Astrocyte (in vitro differentiated cells and primary cell): ENCODE data around the gene OCIAD2. TPM values are rescaled to one million over a fixed set of nuclear protein-coding genes. Genes with fewer than 3 reads are reported as not detected.
"Not testable (repeated sequence)": the region's sequence is repeated elsewhere in the genome, so short reads cannot be mapped to it uniquely, and the experiment has no call there.

Experiments
- DNase-seq: peaks from one replicate; pipeline ENCODE4 v3.0.0-alpha.2; 2010; ENCODE audit warnings: low read depth
- FAIRE-seq: peaks from 2 replicates; lab custom pipeline; 2011; peaks lifted over from hg19 to GRCh38; lab: Jason Lieb, UNC
- H2AFZ ChIP-seq: 2 replicates; pipeline ENCODE4 v1.6.0; 2012; ENCODE audit warnings: low read depth, low read length, inconsistent platforms
- H3K27ac ChIP-seq: 2 replicates; pipeline ENCODE4 v1.5.1; 2011; ENCODE audit warnings: low read depth, low read length, inconsistent platforms
- H3K27me3 ChIP-seq: 2 replicates; pipeline ENCODE4 v1.6.0; 2011; ENCODE audit warnings: low read length, inconsistent platforms; ENCODE audit not compliant: insufficient read depth
- H3K36me3 ChIP-seq: 2 replicates; pipeline ENCODE4 v1.5.1; 2011; ENCODE audit warnings: low read length, inconsistent platforms; ENCODE audit not compliant: insufficient read depth
- H3K4me1 ChIP-seq: 2 replicates; pipeline ENCODE4 v1.5.1; 2011; ENCODE audit warnings: low read length, inconsistent platforms; ENCODE audit not compliant: insufficient read depth
- H3K4me2 ChIP-seq: 2 replicates; pipeline ENCODE4 v1.6.0; 2012; ENCODE audit warnings: low read length, inconsistent platforms
- H3K4me3 ChIP-seq: 2 replicates; pipeline ENCODE4 v1.5.1; 2011; ENCODE audit warnings: low read depth, mild to moderate bottlenecking, low read length, inconsistent platforms; ENCODE audit not compliant: insufficient read depth
- H3K79me2 ChIP-seq: 2 replicates; pipeline ENCODE4 v1.6.0; 2012; ENCODE audit warnings: mild to moderate bottlenecking, low read length, inconsistent platforms; ENCODE audit not compliant: insufficient read depth
- H3K9ac ChIP-seq: 2 replicates; pipeline ENCODE4 v1.6.0; 2012; ENCODE audit warnings: mild to moderate bottlenecking, low read length, inconsistent platforms
- H3K9me3 ChIP-seq: 2 replicates; pipeline ENCODE4 v1.5.1; 2012; ENCODE audit warnings: low read depth, mild to moderate bottlenecking, low read length, inconsistent platforms; ENCODE audit not compliant: insufficient read depth
- H4K20me1 ChIP-seq: 2 replicates; pipeline ENCODE4 v1.6.0; 2012; ENCODE audit warnings: low read length, inconsistent platforms; ENCODE audit not compliant: insufficient read depth
- H3K27ac Mint-ChIP-seq: one replicate; pipeline ENCODE4 v1.8.0; 2021; ENCODE audit warnings: mild to moderate bottlenecking, mixed read lengths; ENCODE audit not compliant: unreplicated experiment
- H3K27me3 Mint-ChIP-seq: one replicate; pipeline ENCODE4 v1.8.0; 2021; ENCODE audit warnings: low read depth, mixed read lengths; ENCODE audit not compliant: unreplicated experiment
- H3K36me3 Mint-ChIP-seq: one replicate; pipeline ENCODE4 v1.8.0; 2021; ENCODE audit warnings: low read depth, mixed read lengths; ENCODE audit not compliant: unreplicated experiment
- H3K4me1 Mint-ChIP-seq: one replicate; pipeline ENCODE4 v1.8.0; 2021; ENCODE audit warnings: low read depth, mixed read lengths; ENCODE audit not compliant: unreplicated experiment
- H3K4me3 Mint-ChIP-seq: one replicate; pipeline ENCODE4 v1.8.0; 2021; ENCODE audit warnings: mild to moderate bottlenecking, moderate library complexity, mixed read lengths; ENCODE audit not compliant: unreplicated experiment
- H3K9me3 Mint-ChIP-seq: one replicate; pipeline ENCODE4 v1.8.0; 2021; ENCODE audit warnings: mild to moderate bottlenecking, mixed read lengths; ENCODE audit not compliant: unreplicated experiment
- CTCF ChIP-seq: IDR thresholded peaks from 2 replicates; pipeline ENCODE4 v1.5.1; 2011; ENCODE audit warnings: low read depth, mild to moderate bottlenecking, inconsistent platforms, low read length, moderate library complexity; ENCODE audit not compliant: insufficient read depth
- EZH2 ChIP-seq: IDR thresholded peaks from 2 replicates; pipeline ENCODE4 v1.6.1; 2012; ENCODE audit warnings: mild to moderate bottlenecking, low read length, inconsistent platforms; ENCODE audit not compliant: insufficient read depth
- total RNA-seq: library from RNA; stranded (reverse); gene quantifications from 2 replicates; pipeline ENCODE4 v1.2.1, GENCODE V29; 2021

The OCIAD2 gene
- total RNA-seq, 1 donor from 2014 or later = 76.1 TPM

- no peak overlapping the region for H2AFZ ChIP-seq
- Mint-ChIP-seq H3K27me3 (no peaks in the 10 kb centered on the region), H3K36me3 (peaks cover 8% of the 10 kb centered on the region), H3K4me1 (no peaks in the 10 kb centered on the region), H3K27ac (no peak overlapping the region), H3K4me3 (no peak overlapping the region), H3K9me3 (no peaks in the 10 kb centered on the region)
- peaks cover 23% of the 10 kb centered on the region for H3K36me3 ChIP-seq
- peaks cover 3% of the 10 kb centered on the region for H3K79me2 ChIP-seq
- TF ChIP-seq EZH2 (no peak), CTCF (no peak)
- H4K20me1 ChIP-seq = peaks cover 16% of the 10 kb centered on the region
- no peak for FAIRE-seq
- H3K4me2 ChIP-seq = no peak overlapping the region
- no peak overlapping the region for H3K4me3 ChIP-seq
- DNase-seq = no peak
- no peaks in the 10 kb centered on the region for H3K27me3 ChIP-seq
- H3K9ac ChIP-seq = no peak overlapping the region
- H3K27ac ChIP-seq = no peak overlapping the region
- H3K4me1 ChIP-seq = no peaks in the 10 kb centered on the region
- H3K9me3 ChIP-seq = no peaks in the 10 kb centered on the region
Measured at GRCh38 chr4:48853604-48854394, 52.8 kb downstream of the OCIAD2 start.

GRCh38 chr4:48851651-48852050 lies 54.9 kb downstream of the OCIAD2 start:
- Histone ChIP-seq H3K4me2 (no peak overlapping the region), H3K4me1 (no peaks in the 10 kb centered on the region), H3K36me3 (peaks cover 25% of the 10 kb centered on the region), H3K9ac (no peak overlapping the region), H3K9me3 (no peaks in the 10 kb centered on the region), H3K4me3 (no peak overlapping the region), H3K79me2 (peaks cover 12% of the 10 kb centered on the region), H3K27ac (no peak overlapping the region), H3K27me3 (no peaks in the 10 kb centered on the region), H2AFZ (no peak overlapping the region), H4K20me1 (peaks cover 10% of the 10 kb centered on the region)
- no peak for DNase-seq
- no peak overlapping the region for H3K27ac Mint-ChIP-seq
- FAIRE-seq = no peak
- peaks cover 9% of the 10 kb centered on the region for H3K36me3 Mint-ChIP-seq
- no peaks in the 10 kb centered on the region for H3K4me1 Mint-ChIP-seq
- H3K9me3 Mint-ChIP-seq = no peaks in the 10 kb centered on the region
- no peak for TF ChIP-seq CTCF
- TF ChIP-seq EZH2 = no peak
- no peak overlapping the region for H3K4me3 Mint-ChIP-seq
- H3K27me3 Mint-ChIP-seq = no peaks in the 10 kb centered on the region

GRCh38 chr4:48848799-48849198 lies 57.8 kb downstream of the OCIAD2 start:
- H3K9ac ChIP-seq, H3K4me1 ChIP-seq, H3K4me1 Mint-ChIP-seq, FAIRE-seq, H3K36me3 Mint-ChIP-seq, H3K27ac ChIP-seq, H3K9me3 Mint-ChIP-seq, H3K27me3 Mint-ChIP-seq, H3K9me3 ChIP-seq, DNase-seq, H3K27ac Mint-ChIP-seq, H3K4me3 Mint-ChIP-seq, H3K4me2 ChIP-seq, H4K20me1 ChIP-seq, H3K27me3 ChIP-seq, H3K4me3 ChIP-seq, H2AFZ ChIP-seq: not testable (repeated sequence)
- peaks cover 26% of the 10 kb centered on the region for H3K36me3 ChIP-seq
- peaks cover 37% of the 10 kb centered on the region for H3K79me2 ChIP-seq
